ENCODE measurements around the gene RABGEF1.
"Not testable (repeated sequence)": the region's sequence is repeated elsewhere in the genome, so short reads cannot be mapped to it uniquely, and the experiment has no call there.

DNA sequence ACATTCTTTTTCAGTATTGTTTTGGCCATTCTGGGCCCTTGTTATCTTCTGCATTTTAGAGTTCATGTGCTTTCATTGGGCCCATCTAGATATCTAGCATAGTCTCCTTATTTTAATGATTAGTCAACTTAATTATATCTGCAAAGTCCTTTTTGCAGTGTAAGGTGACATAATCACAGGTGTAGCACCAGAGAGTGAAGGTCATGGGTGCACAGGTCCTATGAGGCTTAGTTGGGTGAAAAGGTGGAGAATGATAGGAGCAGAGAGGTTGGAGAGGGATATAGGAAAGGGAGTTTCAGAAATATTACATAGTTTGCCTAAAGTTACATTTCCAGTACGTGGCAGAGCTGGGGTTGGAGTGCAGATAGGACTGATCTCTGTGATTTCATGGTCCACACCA lies 24.4 kb downstream of the RABGEF1 start:
- TF ChIP-seq POLR2A (IDR thresholded peaks at IDR 0.05) = not testable (repeated sequence)
- TF ChIP-seq, protein P1, sequence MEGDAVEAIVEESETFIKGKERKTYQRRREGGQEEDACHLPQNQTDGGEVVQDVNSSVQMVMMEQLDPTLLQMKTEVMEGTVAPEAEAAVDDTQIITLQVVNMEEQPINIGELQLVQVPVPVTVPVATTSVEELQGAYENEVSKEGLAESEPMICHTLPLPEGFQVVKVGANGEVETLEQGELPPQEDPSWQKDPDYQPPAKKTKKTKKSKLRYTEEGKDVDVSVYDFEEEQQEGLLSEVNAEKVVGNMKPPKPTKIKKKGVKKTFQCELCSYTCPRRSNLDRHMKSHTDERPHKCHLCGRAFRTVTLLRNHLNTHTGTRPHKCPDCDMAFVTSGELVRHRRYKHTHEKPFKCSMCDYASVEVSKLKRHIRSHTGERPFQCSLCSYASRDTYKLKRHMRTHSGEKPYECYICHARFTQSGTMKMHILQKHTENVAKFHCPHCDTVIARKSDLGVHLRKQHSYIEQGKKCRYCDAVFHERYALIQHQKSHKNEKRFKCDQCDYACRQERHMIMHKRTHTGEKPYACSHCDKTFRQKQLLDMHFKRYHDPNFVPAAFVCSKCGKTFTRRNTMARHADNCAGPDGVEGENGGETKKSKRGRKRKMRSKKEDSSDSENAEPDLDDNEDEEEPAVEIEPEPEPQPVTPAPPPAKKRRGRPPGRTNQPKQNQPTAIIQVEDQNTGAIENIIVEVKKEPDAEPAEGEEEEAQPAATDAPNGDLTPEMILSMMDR (IDR thresholded peaks at IDR 0.05) = not testable (repeated sequence)
